Keratinocyte (primary cell): ENCODE measurements around the gene INSIG1.

ENCODE experiments used
- CTCF ChIP-seq, 3 experiments: IDR thresholded peaks in 1 of 3; conservative IDR thresholded peaks in 1 of 3; optimal IDR thresholded peaks in 1 of 3; 2 replicates in 2 of 3; 3 replicates in 1 of 3; pipeline versions ENCODE3 to v1.5.1; 2011; ENCODE audit warnings: low read length in 3 of 3, mild to moderate bottlenecking in 3 of 3, moderate library complexity in 2 of 3, control low read depth in 1 of 3, inconsistent platforms in 1 of 3; ENCODE audit not compliant: insufficient read depth in 2 of 3; ENCODE audit errors: extremely low read depth in 1 of 3
- EZH2 ChIP-seq: IDR thresholded peaks from one replicate; pipeline ENCODE4 v1.6.1; 2012; ENCODE audit warnings: inconsistent platforms, mild to moderate bottlenecking, low read length, moderate library complexity

GRCh38 chr7:155326385-155326784 lies 28.7 kb downstream of the INSIG1 start:
- TF ChIP-seq CTCF (optimal IDR thresholded peaks at IDR 0.05 in 1 of 3, IDR thresholded peaks at IDR 0.05 in 1 of 3, conservative IDR thresholded peaks at IDR 0.05 in 1 of 3; ENCODE audit: extremely low read depth in 1 of 3, insufficient read depth in 2 of 3, low read length in 3 of 3) (no peak), EZH2 (no peak)
